Kidney (tissue), 14 donors: Measurements from ENCODE around the gene DNAJC1. TPM values are rescaled to one million over a fixed set of nuclear protein-coding genes. Genes with fewer than 3 reads are reported as not detected.

Experiments used
- DNase-seq, 5 donors: peaks; one replicate each; pipeline ENCODE4 v3.0.0-alpha.2; 2013 to 2020
- FAIRE-seq: peaks from 2 replicates; lab custom pipeline; 2012; peaks lifted over from hg19 to GRCh38; lab: Jason Lieb, UNC
- H3K27ac ChIP-seq, 2 donors: one replicate each; pipeline ENCODE4 v1.7.0; 2013; ENCODE audit warnings: low read depth in 2 of 2, low read length in 2 of 2, inconsistent platforms in 1 of 2
- H3K27me3 ChIP-seq: one replicate; pipeline ENCODE4 v1.7.1; 2013; ENCODE audit warnings: low read length, inconsistent platforms; ENCODE audit not compliant: control insufficient read depth, insufficient read depth
- H3K36me3 ChIP-seq, 3 donors: one replicate each; pipeline versions ENCODE4 v1.7.0 to v1.7.1; 2013; ENCODE audit warnings: low read length in 3 of 3, control low read depth in 1 of 3, inconsistent platforms in 1 of 3; ENCODE audit not compliant: insufficient read depth in 3 of 3, control insufficient read depth in 2 of 3
- H3K4me1 ChIP-seq, 3 donors: one replicate each; pipeline versions ENCODE4 v1.7.0 to v1.7.1; 2013; ENCODE audit warnings: low read length in 3 of 3, inconsistent platforms in 1 of 3, low read depth in 1 of 3; ENCODE audit not compliant: control insufficient read depth in 2 of 3, insufficient read depth in 2 of 3
- H3K4me3 ChIP-seq, 3 donors: one replicate each; pipeline versions ENCODE4 v1.7.0 to v1.8.1; 2013; ENCODE audit warnings: low read length in 3 of 3, control low read depth in 1 of 3, inconsistent platforms in 1 of 3
- H3K9ac ChIP-seq, 3 donors: one replicate each; pipeline versions ENCODE4 v1.7.0 to v1.7.1; 2013; ENCODE audit warnings: low read length in 3 of 3, control low read depth in 1 of 3, inconsistent platforms in 1 of 3
- H3K9me3 ChIP-seq, 3 donors: one replicate each; pipeline versions ENCODE4 v1.7.0 to v1.7.1; 2013; ENCODE audit warnings: low read length in 3 of 3, control low read depth in 1 of 3, inconsistent platforms in 1 of 3; ENCODE audit not compliant: control insufficient read depth in 2 of 3, insufficient read depth in 1 of 3
- CTCF ChIP-seq: IDR thresholded peaks from 3 replicates; pipeline ENCODE4 v1.5.1; 2012; ENCODE audit warnings: mild to moderate bottlenecking, moderate library complexity, borderline replicate concordance; ENCODE audit not compliant: insufficient read depth; ENCODE audit errors: extremely low read depth
- intact Hi-C: fragments of 100-400 bp; cut with DNase I; formaldehyde crosslinking; loops from one replicate; pipeline ENCODE4 v1.11.1; 2022
- polyA plus RNA-seq: library from polyadenylated mRNA; stranded (reverse); fragments of 350-450 nt; fragmentation: Illumina TruSeq; extraction: RNeasy Lipid Tissue Mini Kit (QIAGEN cat#74804); gene quantifications from one replicate; pipeline ENCODE4 v1.2.3, GENCODE V29; 2014; ENCODE audit warnings: low read depth, low replicate concordance; ENCODE audit not compliant: insufficient read depth
- total RNA-seq: library from RNA; stranded (reverse); fragmentation: NEBNext Ultra II Directional; extraction: Animal tissue kit (Norgen Biotek cat#: 25700); gene quantifications from one replicate; pipeline ENCODE4 v1.2.1, GENCODE V29; 2021
- donor health status: control.
- donor health status: control.
- donor health status: control.
- donor health status: control.
- donor health status: control.
- donor health status: DM: yes; HTN: yes; CAD: no.
- donor health status: Normal renal cell carcinoma (clear cell type).

Gene DNAJC1
- total and polyA plus RNA-seq, 2 donors from 2014 or later, result 33.4 to 34.8 TPM

- Histone ChIP-seq H3K4me1 (no peaks in the 10 kb centered on the region), H3K27ac (no peak overlapping the region), H3K36me3 (peaks cover 0 to 2% (median 0%) of the 10 kb centered on the region in 3 donors), H3K27me3 (no peaks in the 10 kb centered on the region), H3K9me3 (no peaks in the 10 kb centered on the region), H3K4me3 (no peak overlapping the region), H3K9ac (no peak overlapping the region)
- no peak for DNase-seq
- TF ChIP-seq CTCF, result no peak
- intact Hi-C loops, result no loop called here
- no peak for FAIRE-seq
Observed at GRCh38 chr10:21751341-21752310, 251.9 kb downstream of the DNAJC1 start.

- intact Hi-C loops, result no loop called here
Observed at GRCh38 chr10:21750424-21750823, 253.1 kb downstream of the DNAJC1 start.

GRCh38 chr10:21749788-21750187, 253.7 kb downstream of the DNAJC1 start:
- TF ChIP-seq CTCF, result no peak
- intact Hi-C loops, result no loop called here
- Histone ChIP-seq H3K9ac (no peak overlapping the region), H3K4me3 (no peak overlapping the region), H3K27ac (no peak overlapping the region), H3K4me1 (no peaks in the 10 kb centered on the region), H3K9me3 (no peaks in the 10 kb centered on the region), H3K27me3 (no peaks in the 10 kb centered on the region), H3K36me3 (peaks cover 0 to 2% (median 0%) of the 10 kb centered on the region in 3 donors)
- no peak for FAIRE-seq
- DNase-seq, result no peak

More at GRCh38 chr10:21750424-21750823, 253.1 kb downstream of the DNAJC1 start:
- DNase-seq, result no peak
- H3K4me3 ChIP-seq, result no peak overlapping the region
- no peaks in the 10 kb centered on the region for H3K4me1 ChIP-seq
- TF ChIP-seq CTCF, result no peak
- H3K27me3 ChIP-seq, result no peaks in the 10 kb centered on the region
- no peak overlapping the region for H3K9ac ChIP-seq
- H3K27ac ChIP-seq, result no peak overlapping the region
- peaks cover 0 to 2% (median 0%) of the 10 kb centered on the region in 3 donors for H3K36me3 ChIP-seq
- no peak for FAIRE-seq
- no peaks in the 10 kb centered on the region for H3K9me3 ChIP-seq
